Adipose tissue (tissue), 3 donors: ENCODE measurements around the gene SULF2. TPM values are rescaled to one million over a fixed set of nuclear protein-coding genes. Genes with fewer than 3 reads are reported as not detected.

Experiments
- H3K27ac ChIP-seq: one replicate; pipeline ENCODE4 v1.5.1; 2013; ENCODE audit warnings: low read depth, low read length
- WGBS, 3 donors: extraction: QIAGEN DNeasy Blood & Tissue Kit; methylation state at CpG; one replicate each; pipeline ENCODE4 v1.1.7; 2013; 5-methylcytosine and 5-hydroxymethylcytosine counted together
- polyA plus RNA-seq, 3 donors: library from polyadenylated mRNA; stranded (reverse); fragments of 200-250 nt; gene quantifications; one replicate each; pipeline ENCODE4 v1.2.3, GENCODE V29; 2013
- donor health status: healthy with polysubstance abuse.
- donor health status: Bipolar disorder and iron deficiency.
- donor health status: healthy.

SULF2 gene
- polyA plus RNA-seq, 3 donors, result 8.1 to 57.0 (median 41.0) TPM

DNA sequence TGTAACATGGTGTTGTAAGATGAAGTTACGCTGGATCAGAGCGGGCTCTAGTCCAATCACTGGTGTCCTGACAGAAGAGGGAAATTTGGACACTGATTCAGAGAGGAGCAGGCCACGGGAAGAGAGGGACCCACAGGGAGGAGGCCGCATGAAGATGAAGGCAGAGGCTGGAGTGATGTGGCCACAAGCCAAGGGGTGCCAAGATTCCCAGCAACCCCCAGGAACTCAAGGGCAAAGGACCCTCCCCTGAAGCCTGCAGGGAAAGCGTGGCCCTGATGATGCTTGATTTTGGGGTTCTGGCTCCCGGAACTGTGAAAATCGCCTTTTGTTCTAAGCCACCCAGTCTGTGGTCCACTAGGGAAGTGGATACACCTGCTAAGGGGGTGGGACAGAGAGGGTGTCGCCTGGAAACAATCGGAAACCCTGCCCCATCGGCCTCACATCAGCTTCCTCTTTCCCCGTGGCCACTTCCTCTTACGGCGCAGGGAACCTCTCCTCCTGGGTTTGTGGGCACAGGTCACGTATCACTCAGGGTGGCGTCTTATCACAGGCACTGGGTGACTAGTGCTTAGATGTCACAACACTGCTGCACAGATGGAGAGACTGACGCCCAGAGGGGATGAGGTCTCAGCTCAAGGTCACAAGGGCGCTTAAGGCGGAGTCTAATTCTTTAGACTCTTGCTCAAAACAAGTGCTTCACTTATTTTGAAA, 58.0 kb downstream of the SULF2 start:
- 44 to 71% (median 52%) methylated on average over 18 of the region's 18 CpGs for WGBS, 3 donors
- no peak overlapping the region for H3K27ac ChIP-seq

DNA sequence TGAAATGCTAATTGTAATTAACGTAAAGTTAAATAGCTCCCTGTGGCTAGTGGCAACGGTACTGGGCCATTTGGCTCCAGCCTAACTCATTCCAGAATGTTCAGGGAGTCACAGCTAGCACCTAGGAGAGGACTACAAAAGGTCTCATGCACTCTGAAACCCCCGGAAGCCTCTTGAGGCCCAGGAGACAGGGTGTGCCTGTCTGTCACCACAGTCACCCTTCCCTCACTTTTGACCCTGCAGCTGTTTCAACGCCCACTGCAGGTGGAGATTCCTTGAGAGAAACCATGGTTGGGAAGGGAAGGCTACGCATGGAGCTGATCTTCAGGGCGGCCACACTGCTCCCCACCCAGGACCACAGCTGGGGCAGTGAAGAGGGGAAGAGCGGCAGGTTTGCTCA, 58.6 kb downstream of the SULF2 start:
- WGBS, 3 donors, result 82 to 88% (median 86%) methylated on average over 7 of the region's 7 CpGs
- H3K27ac ChIP-seq, result no peak overlapping the region

DNA sequence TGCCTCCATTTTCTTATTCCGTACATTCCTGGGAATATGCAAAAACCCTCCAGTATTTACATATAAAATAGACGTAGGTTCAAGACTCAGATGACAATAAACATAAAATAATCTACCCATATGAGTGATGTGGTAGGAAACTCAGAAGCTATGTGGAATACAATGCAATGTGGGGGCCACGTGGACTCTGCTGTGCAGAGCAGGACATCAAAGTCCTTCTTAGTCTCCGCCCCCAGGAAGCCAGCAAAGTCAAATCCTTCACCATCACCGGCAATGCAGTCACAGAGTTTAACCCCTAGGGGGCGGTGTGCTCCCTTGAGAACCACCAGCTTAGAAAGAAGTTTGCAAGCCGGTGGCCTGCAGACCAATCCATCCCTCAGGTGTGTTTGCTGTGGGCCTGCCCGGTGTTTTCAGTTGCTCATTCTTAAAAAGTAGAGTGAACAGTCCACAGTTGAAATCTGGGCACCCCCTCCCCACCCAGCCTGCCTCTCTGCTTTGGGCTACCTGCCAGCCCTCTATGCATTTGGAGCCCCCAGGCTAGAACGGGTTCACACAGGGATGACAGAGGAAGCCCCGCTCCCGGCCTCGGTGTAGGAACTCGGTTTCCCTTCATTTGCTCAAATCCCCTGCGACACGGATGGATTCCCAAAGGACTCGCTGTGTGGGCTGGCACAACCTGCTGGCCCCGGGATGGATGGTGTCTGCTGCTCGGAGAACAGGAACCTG, 59.9 kb downstream of the SULF2 start:
- no peak overlapping the region for H3K27ac ChIP-seq
- WGBS, 3 donors, result 52 to 61% (median 60%) methylated on average over 18 of the region's 18 CpGs

DNA sequence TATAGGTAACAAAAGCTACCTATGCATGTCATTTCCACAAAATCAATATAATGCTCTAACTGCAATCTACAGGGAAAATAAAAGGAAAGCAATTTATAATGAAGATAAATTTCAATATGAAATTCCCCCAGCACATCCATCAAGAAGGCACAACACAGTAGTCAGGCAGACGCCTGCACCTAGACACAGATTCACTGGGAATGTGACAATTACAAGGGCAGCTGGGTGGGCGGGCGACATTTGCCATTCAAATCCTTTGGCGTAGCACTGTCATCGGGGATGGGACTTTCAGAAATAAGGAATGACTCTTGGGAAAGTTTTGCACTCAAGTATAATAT, 60.4 kb downstream of the SULF2 start:
- no peak overlapping the region for H3K27ac ChIP-seq
- 74 to 94% (median 92%) methylated on average over 5 of the region's 5 CpGs for WGBS, 3 donors

DNA sequence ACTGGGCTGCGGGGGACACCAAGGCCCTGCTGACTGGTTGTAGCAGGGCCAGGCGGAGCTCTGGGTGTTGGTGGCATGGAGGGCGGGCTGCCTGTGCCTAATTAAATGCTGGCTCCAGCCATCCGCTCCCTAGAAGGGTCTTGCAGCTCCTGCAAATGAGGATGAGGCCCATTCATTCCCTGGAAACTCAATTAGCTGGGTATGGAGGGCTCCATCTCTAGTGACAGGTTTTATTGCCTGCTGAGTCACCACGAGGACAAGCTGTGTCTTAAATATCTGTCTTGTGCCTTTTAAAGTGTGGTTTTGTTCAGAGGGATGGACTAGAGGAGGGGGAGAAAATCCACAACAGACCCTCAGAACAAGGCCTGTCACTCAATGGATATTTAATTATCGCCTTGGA, 60.9 kb downstream of the SULF2 start:
- no peak overlapping the region for H3K27ac ChIP-seq
- 69 to 84% (median 75%) methylated on average over 6 of the region's 6 CpGs for WGBS, 3 donors

DNA sequence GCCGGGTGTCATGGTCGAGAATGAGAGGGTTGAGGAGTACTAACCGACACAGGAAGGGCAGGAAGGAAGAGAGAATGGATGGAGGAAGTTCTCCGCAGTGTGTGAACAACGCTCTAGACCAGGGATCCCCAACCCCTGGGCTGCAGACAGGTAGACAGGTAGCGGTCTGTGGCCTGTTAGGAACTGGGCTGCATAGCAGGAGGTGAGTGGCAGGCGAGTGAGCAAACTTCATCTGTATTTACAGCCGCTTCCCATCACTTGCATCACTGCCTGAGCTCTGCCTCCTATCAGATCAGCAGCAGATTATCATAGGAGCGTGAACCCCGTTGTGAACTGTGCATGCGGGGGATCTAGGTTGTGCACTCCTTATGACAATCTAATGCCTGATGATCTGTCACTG, 62.0 kb downstream of the SULF2 start:
- WGBS, 3 donors, result 63 to 78% (median 73%) methylated on average over 11 of the region's 11 CpGs
- no peak overlapping the region for H3K27ac ChIP-seq

DNA sequence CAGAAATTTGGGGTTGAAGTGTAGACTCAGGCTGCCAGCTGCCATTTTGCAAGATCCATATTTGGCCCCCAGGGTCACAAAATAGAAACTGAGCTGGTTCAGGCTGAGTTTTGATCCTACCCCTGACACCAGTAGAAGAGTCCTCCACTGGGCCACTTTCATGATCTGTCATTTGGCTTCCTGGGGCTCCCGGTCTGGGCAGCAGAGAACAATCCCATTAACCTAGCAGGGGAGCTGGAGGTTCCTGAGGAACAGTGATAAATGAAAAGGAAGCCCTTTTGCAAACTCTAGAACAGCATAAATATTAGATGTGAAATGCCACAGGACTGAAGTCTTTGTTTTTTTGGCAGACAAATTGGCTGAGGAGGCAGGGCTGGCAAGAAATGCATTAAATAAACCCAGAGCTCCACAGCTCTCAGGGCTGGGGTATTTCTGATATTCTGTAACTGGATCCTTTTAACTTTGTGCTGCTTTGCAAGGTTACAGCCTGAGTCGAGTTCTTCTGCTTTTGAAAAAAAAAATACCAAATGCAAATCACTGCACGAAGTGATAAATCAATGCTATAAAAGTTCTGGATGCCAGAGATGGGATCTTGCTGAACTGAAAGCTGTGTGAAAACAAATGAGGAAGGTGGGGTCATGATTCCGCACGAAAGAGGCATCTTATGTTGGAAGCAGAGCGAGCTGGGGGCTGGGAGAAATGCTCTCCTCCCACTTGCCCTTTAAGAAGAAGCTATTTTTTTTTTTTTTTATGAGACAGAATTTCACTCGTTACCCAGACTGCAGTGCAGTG, 64.4 kb downstream of the SULF2 start:
- no peak overlapping the region for H3K27ac ChIP-seq
- WGBS, 3 donors, result 41 to 47% (median 45%) methylated on average over 7 of the region's 7 CpGs

DNA sequence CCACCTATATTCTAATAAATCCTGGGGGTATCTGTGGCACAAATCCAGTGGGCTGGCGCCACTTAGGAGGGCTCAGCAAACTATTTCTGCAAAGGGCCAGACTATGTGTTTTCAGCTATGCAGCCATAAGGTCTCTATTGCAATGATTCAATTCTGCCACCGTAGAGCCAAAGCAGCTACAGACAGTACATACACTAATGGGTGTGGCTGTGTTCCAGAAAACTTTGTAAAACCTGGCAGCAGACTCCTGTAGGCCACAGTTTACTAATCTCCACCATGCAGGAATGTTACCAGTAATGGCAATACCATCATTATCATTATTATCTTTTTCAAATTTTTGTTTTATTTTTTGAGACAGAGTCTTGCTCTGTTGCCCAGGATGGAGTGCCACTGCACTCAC, 65.7 kb downstream of the SULF2 start:
- no peak overlapping the region for H3K27ac ChIP-seq
- 70 to 82% (median 79%) methylated on average over 2 of the region's 2 CpGs for WGBS, 3 donors

DNA sequence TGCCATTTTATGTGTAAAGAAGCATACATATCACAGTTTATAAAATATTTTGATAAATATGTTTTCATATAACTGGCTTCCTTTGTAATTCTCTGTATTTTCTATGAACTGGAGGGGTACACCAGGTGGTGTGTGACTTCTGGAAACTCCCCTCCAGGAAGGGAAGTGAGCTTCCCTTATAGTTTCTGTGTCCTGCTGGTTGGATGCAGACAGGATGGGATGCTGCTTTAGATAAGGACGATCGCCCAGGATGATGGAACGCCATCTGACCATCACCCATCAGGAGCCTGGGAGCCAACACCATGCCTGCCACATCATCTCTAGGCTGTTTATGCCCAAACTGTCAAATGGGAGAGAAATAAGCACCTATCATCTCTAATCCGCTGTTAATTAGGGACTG, 66.1 kb downstream of the SULF2 start:
- WGBS, 3 donors, result 73 to 82% (median 74%) methylated on average over 4 of the region's 4 CpGs
- H3K27ac ChIP-seq, result no peak overlapping the region

DNA sequence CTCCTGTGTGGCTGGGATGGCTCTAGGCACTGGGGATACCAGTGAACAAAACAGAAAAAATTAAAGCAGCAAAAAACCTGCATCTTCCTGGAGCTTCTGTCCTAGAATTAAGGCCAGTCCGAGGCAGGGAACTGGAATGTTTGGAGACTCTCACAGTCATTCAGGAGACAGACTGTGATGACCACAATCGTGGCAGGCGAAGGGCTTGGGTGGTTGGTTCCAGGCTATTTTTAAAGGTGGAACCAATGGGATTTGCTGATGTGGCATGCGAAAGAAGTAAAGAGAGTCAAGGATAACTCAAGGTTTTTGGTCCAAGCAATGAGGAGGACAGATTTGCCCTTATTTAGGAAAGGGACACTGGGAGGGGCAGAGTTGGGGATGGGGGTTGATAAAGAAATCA, 66.9 kb downstream of the SULF2 start:
- no peak overlapping the region for H3K27ac ChIP-seq
- 76 to 92% (median 88%) methylated on average over 4 of the region's 4 CpGs for WGBS, 3 donors

DNA sequence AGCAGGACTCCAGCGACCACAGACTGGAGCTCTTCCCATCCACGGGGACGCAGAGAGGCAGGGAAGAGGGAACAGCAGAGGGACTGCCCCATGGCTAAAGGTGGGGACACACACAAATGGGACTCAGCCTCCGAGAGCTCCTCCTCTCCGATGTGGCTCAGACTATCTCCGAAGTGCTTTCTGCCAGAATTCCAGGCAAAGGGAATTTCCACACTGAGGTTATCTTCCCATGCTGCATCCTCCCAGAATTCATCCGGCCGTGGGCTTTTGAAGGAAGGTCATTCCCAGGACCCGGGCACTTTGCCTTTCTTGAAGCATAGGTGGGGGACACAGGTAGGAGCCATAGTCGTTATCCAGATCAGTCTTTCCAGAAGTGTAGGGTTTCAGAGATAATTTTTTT, 67.9 kb downstream of the SULF2 start:
- WGBS, 3 donors, result 60 to 63% (median 62%) methylated on average over 10 of the region's 10 CpGs
- H3K27ac ChIP-seq, result no peak overlapping the region

DNA sequence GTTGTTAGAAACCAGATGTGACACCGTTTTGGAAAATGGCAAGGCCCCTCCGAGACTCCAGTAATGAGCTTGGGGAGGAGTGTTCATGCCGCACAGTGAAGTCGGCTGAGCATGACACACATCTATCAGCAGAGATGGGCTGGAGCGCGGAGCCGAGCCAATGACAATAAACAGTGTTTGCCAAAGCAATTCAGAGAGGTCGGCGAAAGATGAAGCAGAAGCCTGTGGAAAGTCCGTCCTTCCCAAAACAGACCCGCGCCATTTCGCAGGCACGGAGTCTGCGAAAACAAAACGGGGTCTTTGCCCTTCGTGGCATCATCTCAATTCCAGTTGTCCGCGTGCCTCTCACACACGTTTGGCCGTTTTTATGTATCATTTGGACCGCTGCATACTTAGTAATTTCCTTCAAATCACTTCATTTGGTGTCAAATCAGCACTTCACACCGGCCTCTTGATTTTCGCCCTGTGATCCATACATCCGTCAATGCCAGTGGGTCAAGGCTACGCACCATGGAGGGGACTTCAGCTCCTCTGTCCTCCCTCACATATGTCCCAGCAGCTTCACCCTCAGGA, 71.3 kb downstream of the SULF2 start:
- WGBS, 3 donors, result 71 to 72% (median 71%) methylated on average over 26 of the region's 26 CpGs
- H3K27ac ChIP-seq, result no peak overlapping the region

DNA sequence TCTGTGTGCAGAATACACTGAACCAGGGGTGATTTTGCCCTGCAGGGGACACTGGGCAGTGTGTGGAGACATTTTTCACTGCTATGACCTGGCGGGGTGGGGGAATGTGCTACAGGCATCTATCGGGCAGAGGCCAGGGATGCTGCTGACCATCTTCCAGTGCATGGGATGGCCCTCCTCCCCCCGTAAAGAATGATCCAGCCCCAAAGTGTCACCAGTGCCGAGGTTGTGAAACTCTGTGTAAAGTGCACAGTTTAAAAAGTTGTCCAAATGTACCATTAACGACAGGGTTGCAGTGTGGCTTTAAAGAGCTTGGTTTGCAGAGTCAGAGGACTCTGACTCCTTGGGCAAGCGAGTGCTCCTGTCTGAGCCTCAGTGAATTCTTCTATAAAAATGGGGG, 72.1 kb downstream of the SULF2 start:
- H3K27ac ChIP-seq, result no peak overlapping the region
- WGBS, 3 donors, result 70 to 73% (median 72%) methylated on average over 6 of the region's 6 CpGs

DNA sequence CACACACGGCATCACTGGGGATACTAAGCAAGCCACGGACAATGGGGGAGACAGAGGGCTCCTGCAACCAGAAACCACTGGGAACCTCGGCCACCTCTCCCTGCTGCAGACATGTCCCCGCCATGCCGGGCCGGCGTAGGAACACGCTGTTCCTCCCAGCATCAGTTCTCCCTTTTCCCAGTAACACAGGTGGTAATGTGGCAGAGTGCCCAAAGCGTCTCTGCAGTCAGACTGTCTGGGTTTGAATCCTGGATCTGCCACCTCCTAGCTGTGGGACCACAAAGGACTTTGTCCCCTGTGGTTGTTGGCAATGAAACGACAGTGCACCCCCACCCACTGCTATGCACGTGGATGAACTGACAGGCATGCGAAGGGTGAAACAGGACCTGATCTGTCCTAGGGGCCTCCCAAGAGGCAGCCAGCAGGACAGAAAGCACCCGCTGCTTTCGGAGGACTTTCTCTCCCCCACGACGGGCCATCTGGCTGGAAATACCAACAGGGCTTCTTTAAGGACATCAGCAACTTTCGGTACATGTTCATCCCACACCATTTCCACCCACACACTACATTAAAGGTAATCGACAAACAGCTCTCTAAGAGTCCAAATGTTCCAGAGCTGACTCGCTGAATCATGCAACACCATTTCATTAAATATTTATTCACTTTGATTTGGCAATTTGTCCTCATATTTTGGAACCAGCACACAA, 74.1 kb downstream of the SULF2 start:
- 40 to 74% (median 67%) methylated on average over 19 of the region's 19 CpGs for WGBS, 3 donors
- no peak overlapping the region for H3K27ac ChIP-seq

DNA sequence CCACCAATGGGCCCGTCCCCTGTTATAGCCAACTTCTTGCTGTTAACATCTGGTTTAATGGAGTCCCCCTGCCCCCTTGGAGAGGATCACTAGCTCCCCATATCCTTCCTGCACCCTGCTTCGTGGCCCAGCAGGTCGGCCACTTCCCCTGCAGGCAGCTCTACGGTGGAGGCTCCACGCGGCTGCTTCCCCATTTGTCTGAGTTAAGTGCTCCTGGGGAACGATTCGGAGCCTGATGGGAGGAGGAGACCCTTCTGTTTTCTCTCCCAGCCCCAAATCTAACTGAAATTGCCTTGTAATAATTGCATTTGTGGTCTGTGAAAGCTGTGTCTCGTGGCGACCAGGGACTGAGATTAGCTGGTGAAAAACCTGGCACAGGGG, 74.6 kb downstream of the SULF2 start:
- no peak overlapping the region for H3K27ac ChIP-seq
- 53 to 74% (median 55%) methylated on average over 10 of the region's 10 CpGs for WGBS, 3 donors

DNA sequence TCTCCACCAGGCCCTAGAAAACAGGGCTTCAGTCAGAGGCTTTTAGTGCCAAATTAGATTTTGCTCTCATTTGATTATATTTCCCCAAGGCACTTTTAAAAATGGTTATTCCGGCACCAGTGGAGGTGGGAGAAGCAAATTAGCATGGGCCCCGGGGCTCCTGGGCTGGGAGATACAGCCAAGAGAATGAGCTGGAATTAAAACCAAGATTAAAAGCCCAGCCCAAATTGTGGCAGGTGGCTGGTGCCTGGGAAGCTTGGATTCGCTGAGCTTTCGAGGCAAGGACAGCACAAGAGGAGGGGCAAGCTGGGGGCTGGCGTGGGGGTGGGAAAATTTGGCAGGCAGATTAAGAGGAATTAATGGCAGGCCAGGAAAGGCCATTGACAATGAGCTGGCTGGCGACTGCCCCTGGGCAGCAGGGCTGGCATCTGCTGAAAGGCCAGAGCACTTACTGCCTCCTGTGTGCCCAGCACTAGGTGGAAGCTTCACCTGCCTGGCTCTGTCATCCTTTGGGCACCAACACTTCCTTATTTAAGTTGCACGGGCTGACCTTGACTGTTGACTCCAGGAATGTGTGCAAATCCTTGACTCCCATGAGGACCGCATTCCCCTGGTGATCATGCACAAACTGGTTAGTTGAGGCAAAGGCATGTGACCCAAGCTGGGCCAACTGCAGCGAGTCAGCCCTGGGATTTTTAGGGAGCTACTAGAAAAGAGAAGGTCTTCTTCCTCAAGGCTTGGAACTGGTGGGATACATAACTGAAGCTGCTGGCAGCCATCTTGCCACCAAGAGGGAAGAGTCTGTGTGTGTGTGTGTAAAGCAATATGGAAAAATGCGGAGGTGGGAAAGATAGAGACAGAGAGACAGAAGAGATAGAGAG, 76.1 kb downstream of the SULF2 start:
- WGBS, 3 donors, result 69 to 75% (median 71%) methylated on average over 10 of the region's 10 CpGs
- H3K27ac ChIP-seq, result no peak overlapping the region

DNA sequence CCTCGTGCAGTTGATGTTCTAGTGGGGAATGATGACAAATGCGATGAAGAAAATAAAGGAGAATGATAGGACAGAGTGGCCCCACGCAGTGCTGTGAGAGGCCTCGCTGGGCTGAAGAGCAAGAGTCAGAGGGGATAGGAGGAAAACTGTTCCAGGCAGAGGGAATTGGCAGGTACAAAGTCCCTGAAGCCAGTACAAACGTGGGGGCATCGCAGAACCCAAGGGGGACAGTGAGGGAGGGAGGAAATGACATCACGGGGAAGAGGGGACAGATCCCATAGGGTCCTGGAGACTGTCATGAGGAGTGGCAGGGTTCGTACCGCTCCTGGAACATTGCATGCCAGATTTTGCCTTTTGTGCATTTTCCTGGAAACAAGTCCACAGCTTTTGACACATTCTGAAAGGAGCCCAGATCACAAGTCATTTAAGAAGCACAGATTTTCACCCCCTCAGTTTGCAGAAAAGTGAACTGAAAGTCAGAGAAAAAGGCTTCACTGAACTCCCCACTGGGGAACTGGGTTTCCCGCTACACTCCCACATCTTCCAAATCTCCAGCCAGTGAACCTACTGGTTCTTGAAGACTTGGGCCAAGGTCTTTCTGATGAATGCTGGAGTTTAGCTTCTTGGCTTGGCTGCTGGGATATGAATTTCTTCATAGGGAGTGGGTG, 77.0 kb downstream of the SULF2 start:
- no peak overlapping the region for H3K27ac ChIP-seq
- 61 to 69% (median 64%) methylated on average over 10 of the region's 10 CpGs for WGBS, 3 donors
